ENCODE measurements around the gene GDF2.

- TF ChIP-seq, protein P1, sequence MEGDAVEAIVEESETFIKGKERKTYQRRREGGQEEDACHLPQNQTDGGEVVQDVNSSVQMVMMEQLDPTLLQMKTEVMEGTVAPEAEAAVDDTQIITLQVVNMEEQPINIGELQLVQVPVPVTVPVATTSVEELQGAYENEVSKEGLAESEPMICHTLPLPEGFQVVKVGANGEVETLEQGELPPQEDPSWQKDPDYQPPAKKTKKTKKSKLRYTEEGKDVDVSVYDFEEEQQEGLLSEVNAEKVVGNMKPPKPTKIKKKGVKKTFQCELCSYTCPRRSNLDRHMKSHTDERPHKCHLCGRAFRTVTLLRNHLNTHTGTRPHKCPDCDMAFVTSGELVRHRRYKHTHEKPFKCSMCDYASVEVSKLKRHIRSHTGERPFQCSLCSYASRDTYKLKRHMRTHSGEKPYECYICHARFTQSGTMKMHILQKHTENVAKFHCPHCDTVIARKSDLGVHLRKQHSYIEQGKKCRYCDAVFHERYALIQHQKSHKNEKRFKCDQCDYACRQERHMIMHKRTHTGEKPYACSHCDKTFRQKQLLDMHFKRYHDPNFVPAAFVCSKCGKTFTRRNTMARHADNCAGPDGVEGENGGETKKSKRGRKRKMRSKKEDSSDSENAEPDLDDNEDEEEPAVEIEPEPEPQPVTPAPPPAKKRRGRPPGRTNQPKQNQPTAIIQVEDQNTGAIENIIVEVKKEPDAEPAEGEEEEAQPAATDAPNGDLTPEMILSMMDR (IDR thresholded peaks at IDR 0.05) = no peak
- TF ChIP-seq POLR2A (IDR thresholded peaks at IDR 0.05) = no peak
Measured at GRCh38 chr10:47325303-47326291, 3.3 kb downstream of the GDF2 start.

Measured in esophagus squamous epithelium (tissue), 4 donors.